Kidney (tissue), 14 donors: ENCODE measurements around the gene ADI1. TPM values are rescaled to one million over a fixed set of nuclear protein-coding genes. Genes with fewer than 3 reads are reported as not detected.

Source experiments
- DNase-seq, 5 donors: peaks; one replicate each; pipeline ENCODE4 v3.0.0-alpha.2; 2013 to 2020
- FAIRE-seq: peaks from 2 replicates; lab custom pipeline; 2012; peaks lifted over from hg19 to GRCh38; lab: Jason Lieb, UNC
- H3K27ac ChIP-seq, 2 donors: one replicate each; pipeline ENCODE4 v1.7.0; 2013; ENCODE audit warnings: low read depth in 2 of 2, low read length in 2 of 2, inconsistent platforms in 1 of 2
- H3K27me3 ChIP-seq: one replicate; pipeline ENCODE4 v1.7.1; 2013; ENCODE audit warnings: low read length, inconsistent platforms; ENCODE audit not compliant: control insufficient read depth, insufficient read depth
- H3K36me3 ChIP-seq, 3 donors: one replicate each; pipeline versions ENCODE4 v1.7.0 to v1.7.1; 2013; ENCODE audit warnings: low read length in 3 of 3, control low read depth in 1 of 3, inconsistent platforms in 1 of 3; ENCODE audit not compliant: insufficient read depth in 3 of 3, control insufficient read depth in 2 of 3
- H3K4me1 ChIP-seq, 3 donors: one replicate each; pipeline versions ENCODE4 v1.7.0 to v1.7.1; 2013; ENCODE audit warnings: low read length in 3 of 3, inconsistent platforms in 1 of 3, low read depth in 1 of 3; ENCODE audit not compliant: control insufficient read depth in 2 of 3, insufficient read depth in 2 of 3
- H3K4me3 ChIP-seq, 3 donors: one replicate each; pipeline versions ENCODE4 v1.7.0 to v1.8.1; 2013; ENCODE audit warnings: low read length in 3 of 3, control low read depth in 1 of 3, inconsistent platforms in 1 of 3
- H3K9ac ChIP-seq, 3 donors: one replicate each; pipeline versions ENCODE4 v1.7.0 to v1.7.1; 2013; ENCODE audit warnings: low read length in 3 of 3, control low read depth in 1 of 3, inconsistent platforms in 1 of 3
- H3K9me3 ChIP-seq, 3 donors: one replicate each; pipeline versions ENCODE4 v1.7.0 to v1.7.1; 2013; ENCODE audit warnings: low read length in 3 of 3, control low read depth in 1 of 3, inconsistent platforms in 1 of 3; ENCODE audit not compliant: control insufficient read depth in 2 of 3, insufficient read depth in 1 of 3
- CTCF ChIP-seq: IDR thresholded peaks from 3 replicates; pipeline ENCODE4 v1.5.1; 2012; ENCODE audit warnings: mild to moderate bottlenecking, moderate library complexity, borderline replicate concordance; ENCODE audit not compliant: insufficient read depth; ENCODE audit errors: extremely low read depth
- intact Hi-C: fragments of 100-400 bp; cut with DNase I; formaldehyde crosslinking; loops from one replicate; pipeline ENCODE4 v1.11.1; 2022
- polyA plus RNA-seq: library from polyadenylated mRNA; stranded (reverse); fragments of 350-450 nt; fragmentation: Illumina TruSeq; extraction: RNeasy Lipid Tissue Mini Kit (QIAGEN cat#74804); gene quantifications from one replicate; pipeline ENCODE4 v1.2.3, GENCODE V29; 2014; ENCODE audit warnings: low read depth, low replicate concordance; ENCODE audit not compliant: insufficient read depth
- total RNA-seq: library from RNA; stranded (reverse); fragmentation: NEBNext Ultra II Directional; extraction: Animal tissue kit (Norgen Biotek cat#: 25700); gene quantifications from one replicate; pipeline ENCODE4 v1.2.1, GENCODE V29; 2021
- donor health status: control.
- donor health status: control.
- donor health status: control.
- donor health status: control.
- donor health status: control.
- donor health status: DM: yes; HTN: yes; CAD: no.
- donor health status: Normal renal cell carcinoma (clear cell type).

Gene ADI1
- total and polyA plus RNA-seq, 2 donors from 2014 or later: 74.0 to 236 TPM

GRCh38 chr2:3483986-3484960, 35.1 kb downstream of the ADI1 start:
- Histone ChIP-seq H3K9ac (no peak overlapping the region), H3K36me3 (peaks cover 0 to 2% (median 1%) of the 10 kb centered on the region in 3 donors), H3K4me3 (no peak overlapping the region), H3K4me1 (peaks cover 0 to 4% (median 2%) of the 10 kb centered on the region in 3 donors), H3K27ac (no peak overlapping the region), H3K9me3 (no peaks in the 10 kb centered on the region), H3K27me3 (no peaks in the 10 kb centered on the region)
- no peak for FAIRE-seq
- intact Hi-C loops: no loop called here
- DNase-seq: peak in 1 of 5 donors; percentile 43
- no peak for TF ChIP-seq CTCF

GRCh38 chr2:3483227-3483985, 35.9 kb downstream of the ADI1 start:
- no peak for TF ChIP-seq CTCF
- no peaks in the 10 kb centered on the region for H3K27me3 ChIP-seq
- H3K27ac ChIP-seq: no peak overlapping the region
- FAIRE-seq (no peak), DNase-seq (peak; percentile 68 to 97 (median 92))
- no peaks in the 10 kb centered on the region for H3K9me3 ChIP-seq
- peaks cover 0 to 6% (median 5%) of the 10 kb centered on the region in 3 donors for H3K36me3 ChIP-seq
- no peak overlapping the region for H3K9ac ChIP-seq
- intact Hi-C loops: no loop called here
- H3K4me3 ChIP-seq: no peak overlapping the region
- H3K4me1 ChIP-seq: no peaks in the 10 kb centered on the region

GRCh38 chr2:3482363-3482821, 36.9 kb downstream of the ADI1 start:
- intact Hi-C loops: no loop called here
- Histone ChIP-seq H3K9me3 (no peaks in the 10 kb centered on the region), H3K4me1 (no peaks in the 10 kb centered on the region), H3K36me3 (peaks cover 0 to 13% (median 8%) of the 10 kb centered on the region in 3 donors), H3K9ac (no peak overlapping the region), H3K4me3 (no peak overlapping the region), H3K27ac (no peak overlapping the region), H3K27me3 (no peaks in the 10 kb centered on the region)
- no peak for TF ChIP-seq CTCF
- FAIRE-seq: no peak
- DNase-seq: no peak
